Stimulated activated CD8-positive, alpha-beta memory T cell treated with anti-CD3 and anti-CD28 coated beads, Interleukin-4, amount 100 ng/mL, for 4 hours (primary cell): Measurements from ENCODE around the gene CCL4L2.
"Not testable (repeated sequence)": the region's sequence is repeated elsewhere in the genome, so short reads cannot be mapped to it uniquely, and the experiment has no call there.

Source experiments
- DNase-seq, 2 donors: peaks; one replicate each; pipeline ENCODE4 v3.0.0-alpha.2; 2020; ENCODE audit warnings: low read depth in 2 of 2, low spot score in 1 of 2

CCL4L2 gene

GRCh38 chr17:36194832-36195433 lies 15.9 kb upstream of the CCL4L2 start:
- DNase-seq = not testable (repeated sequence)

GRCh38 chr17:36195434-36196130 lies 15.3 kb upstream of the CCL4L2 start:
- no peak for DNase-seq

- no peak for DNase-seq
Measured at GRCh38 chr17:36196131-36196486, 14.8 kb upstream of the CCL4L2 start.

- DNase-seq = no peak
Measured at GRCh38 chr17:36197387-36197703, 13.5 kb upstream of the CCL4L2 start.

- DNase-seq = no peak
Measured at GRCh38 chr17:36198831-36199465, 11.9 kb upstream of the CCL4L2 start.

- not testable (repeated sequence) for DNase-seq
Measured at GRCh38 chr17:36201102-36201501, 9.8 kb upstream of the CCL4L2 start.

- DNase-seq = not testable (repeated sequence)
Measured at GRCh38 chr17:36201506-36201905, 9.4 kb upstream of the CCL4L2 start.

GRCh38 chr17:36203335-36203734 lies 7.5 kb upstream of the CCL4L2 start:
- no peak for DNase-seq

- DNase-seq = no peak
Measured at GRCh38 chr17:36204724-36205500, 6.0 kb upstream of the CCL4L2 start.

GRCh38 chr17:36205637-36206485 lies 5.0 kb upstream of the CCL4L2 start:
- no peak for DNase-seq

- DNase-seq = not testable (repeated sequence)
Measured at GRCh38 chr17:36206486-36206821, 4.4 kb upstream of the CCL4L2 start.

- DNase-seq = not testable (repeated sequence)
Measured at GRCh38 chr17:36207383-36207782, 3.5 kb upstream of the CCL4L2 start.

- no peak for DNase-seq
Measured at GRCh38 chr17:36209575-36209974, 1.3 kb upstream of the CCL4L2 start.

- not testable (repeated sequence) for DNase-seq
Measured at GRCh38 chr17:36211484-36212271, 815 bp downstream of the CCL4L2 start.

- no peak for DNase-seq
Measured at GRCh38 chr17:36212272-36212605, 1.4 kb downstream of the CCL4L2 start.

GRCh38 chr17:36212966-36213365 lies 2.1 kb downstream of the CCL4L2 start:
- DNase-seq = no peak

GRCh38 chr17:36213695-36214094 lies 2.8 kb downstream of the CCL4L2 start:
- DNase-seq = no peak

GRCh38 chr17:36214918-36215317 lies 4.1 kb downstream of the CCL4L2 start:
- DNase-seq = no peak

- not testable (repeated sequence) for DNase-seq
Measured at GRCh38 chr17:36215406-36216308, 4.8 kb downstream of the CCL4L2 start.
